Activated CD4-positive, alpha-beta T cell treated with anti-CD3 and anti-CD28 coated beads for 4 hours (primary cell): ENCODE results near the gene PLA2G7.
"Not testable (repeated sequence)": the region's sequence is repeated elsewhere in the genome, so short reads cannot be mapped to it uniquely, and the experiment has no call there.

Experiments used
- DNase-seq, 2 donors: peaks; one replicate each; pipeline ENCODE4 v3.0.0-alpha.2; 2020

The PLA2G7 gene

DNA sequence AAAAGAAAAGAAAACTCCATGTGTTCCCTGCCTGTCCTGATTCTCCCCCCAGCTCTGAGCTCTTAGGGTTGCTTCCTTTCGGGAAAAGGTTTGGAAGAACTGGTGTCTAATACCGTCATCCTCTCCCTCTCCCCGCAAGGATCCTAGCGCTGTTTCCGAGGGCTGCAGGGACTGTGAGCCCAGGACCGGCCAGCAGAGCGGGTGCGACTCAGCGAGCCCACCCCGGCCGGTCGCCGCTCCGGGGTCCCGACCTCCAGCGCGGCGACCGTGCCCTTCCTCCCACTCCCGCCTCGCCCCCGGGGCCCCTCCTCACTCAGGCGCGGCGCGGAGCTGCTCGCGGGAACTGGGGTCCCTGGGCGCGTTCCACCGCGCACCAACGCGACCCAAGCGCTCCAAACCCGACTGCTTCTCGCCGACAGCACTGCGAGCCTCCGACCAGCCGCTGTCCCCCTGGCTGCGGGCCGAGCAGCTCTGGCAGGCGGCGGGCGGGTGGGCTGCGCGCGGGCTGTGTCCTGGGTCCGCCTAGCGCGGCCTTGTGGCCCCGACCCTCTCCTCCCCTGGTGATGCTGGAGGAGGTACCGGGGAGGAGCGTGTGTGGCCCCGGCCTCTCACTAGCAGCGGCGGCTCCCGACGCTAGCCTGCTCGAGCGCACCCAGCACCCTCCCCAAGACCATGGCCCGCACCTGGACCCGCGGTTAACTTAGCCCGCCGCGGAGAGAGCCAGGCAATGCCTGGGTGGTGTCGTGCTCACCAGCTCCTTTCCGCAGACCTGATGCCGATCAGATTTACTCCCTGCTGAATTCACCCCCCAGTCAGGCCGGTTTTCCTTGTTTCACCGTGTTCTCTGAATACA lies at the start of gene PLA2G7:
Gene PLA2G7, minus strand, starts transcription at position 509 of the 853 bp plus-strand sequence. CDS start 12,484 bp downstream, outside the sequence.
- no peak for DNase-seq

DNA sequence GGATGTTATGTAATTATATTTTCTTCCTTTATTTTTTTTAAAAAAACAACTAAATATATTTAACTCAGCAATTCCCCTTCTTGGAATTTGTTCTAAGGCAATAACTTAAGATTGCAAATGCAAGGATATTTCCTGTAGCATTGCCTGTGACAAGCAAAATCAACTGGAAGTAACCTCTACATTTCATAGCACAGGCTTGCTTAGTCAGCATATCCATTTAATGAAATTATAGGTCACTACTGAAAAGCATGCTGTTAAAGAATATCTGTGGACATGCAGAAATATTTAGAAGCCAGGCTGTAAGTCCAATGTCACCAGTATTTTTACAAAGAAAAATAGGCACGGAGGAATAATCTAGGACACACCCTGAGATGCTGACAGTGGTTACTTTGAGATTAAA lies 49.4 kb upstream of the PLA2G7 start:
- DNase-seq = no peak

DNA sequence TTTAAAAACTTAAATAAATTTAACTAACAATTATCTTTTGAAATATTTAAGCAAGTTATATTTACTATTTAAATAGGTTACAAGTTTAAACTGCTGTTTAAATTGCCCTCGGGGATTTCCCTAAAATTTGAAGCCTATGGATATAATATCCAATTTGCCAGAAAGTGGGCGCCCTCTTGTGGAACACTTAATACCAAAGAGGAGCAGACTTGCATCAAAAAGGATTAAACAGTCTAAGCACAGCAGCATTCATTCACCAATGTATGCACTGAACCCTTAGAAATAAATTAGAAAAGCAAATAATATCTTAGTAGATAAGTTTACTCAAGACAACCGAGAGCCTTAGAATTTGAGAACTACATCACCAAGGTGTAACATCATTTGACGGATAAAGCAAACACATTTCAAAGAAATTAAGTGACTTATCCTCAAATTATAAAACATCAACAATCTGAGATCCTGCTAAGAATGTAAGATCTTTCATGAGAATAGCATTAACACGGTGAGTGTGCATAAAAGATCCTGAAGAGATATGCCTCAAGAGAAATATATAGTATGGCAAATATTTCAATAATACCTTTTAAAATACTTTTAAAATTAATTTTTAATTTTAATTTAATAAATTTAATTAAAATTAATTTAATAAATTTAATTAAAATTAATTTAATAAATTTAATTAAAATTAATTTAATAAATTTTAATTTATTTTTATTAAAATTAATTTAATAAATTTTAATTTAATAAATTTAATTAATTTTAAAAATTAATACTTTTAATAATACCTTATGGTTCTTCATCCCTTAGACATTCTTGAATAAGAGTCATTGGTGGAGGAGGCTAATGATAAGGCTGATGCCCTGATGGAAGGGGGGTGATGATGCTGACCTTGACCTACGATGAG lies 46.6 kb upstream of the PLA2G7 start:
- no peak for DNase-seq

DNA sequence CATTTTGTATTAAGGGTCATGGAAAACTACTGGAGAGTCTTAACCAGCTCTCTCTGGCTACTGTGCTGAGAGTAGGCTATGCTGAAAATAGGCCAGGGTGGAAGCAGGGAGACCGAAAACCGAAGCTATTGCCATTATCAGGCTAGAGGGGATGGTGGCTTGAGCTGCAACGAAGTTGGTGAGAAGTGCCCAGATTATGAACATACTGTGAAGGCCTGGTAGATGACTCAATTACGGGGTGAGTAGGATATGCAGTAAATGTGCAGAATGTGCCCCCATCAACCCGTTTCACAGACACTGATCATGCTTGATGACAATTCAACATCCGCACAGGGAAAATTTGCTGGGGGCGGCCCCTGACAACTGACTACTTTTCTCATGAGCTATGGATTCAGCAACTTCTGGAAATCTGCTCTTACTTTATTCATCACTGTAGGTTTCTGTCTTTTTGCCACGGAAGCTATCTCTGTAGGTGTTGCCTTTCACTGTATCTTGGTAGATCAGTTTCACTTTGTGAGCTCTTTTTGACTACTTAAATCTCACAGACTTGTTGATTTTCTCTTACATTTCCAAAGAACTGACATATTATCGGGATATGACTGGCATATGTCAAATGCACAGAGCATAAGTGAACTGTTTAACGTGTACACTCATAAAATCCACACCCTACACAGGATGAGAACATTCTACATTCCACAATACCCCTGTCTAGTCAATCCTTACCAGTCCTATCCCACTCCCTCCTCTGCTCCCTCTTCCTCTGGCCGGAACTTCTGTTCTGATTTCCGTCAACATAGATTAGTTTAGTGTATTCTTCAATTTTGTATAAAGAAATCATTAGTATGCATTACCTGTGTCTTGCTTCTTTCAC lies 42.5 kb upstream of the PLA2G7 start:
- no peak for DNase-seq

DNA sequence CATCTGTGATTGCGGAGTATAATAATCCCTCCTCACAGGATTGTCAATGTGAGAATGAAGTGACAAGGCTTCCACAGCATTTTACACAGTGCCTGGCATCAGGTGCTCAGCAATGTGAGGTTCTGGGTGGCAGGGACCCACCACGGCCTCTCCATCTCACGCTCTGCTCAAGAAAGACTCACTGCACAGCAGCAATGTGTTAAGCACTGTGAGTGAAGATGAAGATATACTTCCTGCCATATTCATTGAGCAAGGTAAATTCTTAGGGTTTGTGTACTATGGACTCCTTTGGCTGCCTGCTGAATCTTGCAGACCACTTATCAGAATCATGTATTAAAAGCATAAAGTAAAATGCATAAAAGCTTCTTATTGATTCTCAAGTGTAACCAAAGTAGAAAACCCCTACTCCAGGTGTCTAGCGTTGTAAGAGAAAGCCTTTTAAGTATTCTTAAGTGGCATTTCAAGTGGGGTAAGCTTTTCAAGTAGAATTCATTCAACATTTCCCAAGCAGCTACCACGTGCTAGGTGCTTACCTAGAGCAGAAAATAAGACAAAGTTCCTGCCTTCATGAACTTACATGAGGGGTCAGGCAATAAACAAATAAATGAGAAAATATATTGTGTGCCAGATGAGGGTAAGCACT lies 41.0 kb upstream of the PLA2G7 start:
- DNase-seq = no peak

DNA sequence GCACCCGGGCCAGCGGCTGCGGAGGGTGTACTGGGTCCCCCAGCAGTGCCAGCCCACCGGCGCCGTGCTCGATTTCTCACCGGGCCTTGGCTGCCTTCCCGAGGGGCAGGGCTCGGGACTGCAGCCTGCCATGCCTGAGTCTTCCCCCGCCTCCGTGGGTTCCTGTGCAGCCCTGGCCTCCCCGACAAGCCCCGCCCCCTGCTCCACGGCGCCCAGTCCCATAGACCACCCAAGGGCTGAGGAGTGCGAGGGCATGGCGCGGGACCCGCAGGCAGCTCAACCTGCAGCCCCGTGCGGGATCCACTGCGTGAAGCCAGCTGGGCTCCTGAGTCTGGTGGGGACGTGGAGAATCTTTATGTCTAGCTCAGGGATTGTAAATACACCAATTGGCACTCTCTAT lies 39.6 kb upstream of the PLA2G7 start:
- DNase-seq = not testable (repeated sequence)

DNA sequence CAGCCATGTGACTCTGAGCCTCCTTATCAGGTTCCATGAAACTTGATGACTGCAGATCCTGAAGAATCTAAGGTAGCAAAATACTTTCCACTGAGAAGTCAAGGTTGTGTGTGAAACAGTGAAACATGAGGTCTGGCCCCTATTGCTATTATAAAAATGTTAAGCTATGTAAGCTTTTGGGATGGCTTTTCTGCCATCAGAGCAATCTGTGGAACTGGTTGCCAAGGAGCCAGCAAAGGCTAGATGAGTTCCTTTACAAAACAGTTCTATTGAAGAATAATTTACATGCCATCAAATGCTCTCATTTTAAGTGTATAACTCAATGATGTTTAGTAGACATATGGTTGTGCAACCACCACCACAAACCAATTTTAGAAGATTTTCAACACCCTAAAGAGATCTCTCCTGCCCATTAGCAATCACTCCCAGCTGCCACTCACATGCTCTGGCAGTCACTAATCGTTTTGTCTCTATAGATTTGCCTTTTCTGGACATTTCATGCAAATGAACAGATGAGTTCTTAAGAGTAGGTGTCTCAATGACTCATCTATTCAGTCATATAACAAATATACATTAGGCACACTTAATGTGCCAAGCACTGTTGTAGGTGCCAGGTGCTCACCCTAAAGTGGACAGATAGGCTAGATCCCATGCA lies 38.2 kb upstream of the PLA2G7 start:
- DNase-seq = no peak

DNA sequence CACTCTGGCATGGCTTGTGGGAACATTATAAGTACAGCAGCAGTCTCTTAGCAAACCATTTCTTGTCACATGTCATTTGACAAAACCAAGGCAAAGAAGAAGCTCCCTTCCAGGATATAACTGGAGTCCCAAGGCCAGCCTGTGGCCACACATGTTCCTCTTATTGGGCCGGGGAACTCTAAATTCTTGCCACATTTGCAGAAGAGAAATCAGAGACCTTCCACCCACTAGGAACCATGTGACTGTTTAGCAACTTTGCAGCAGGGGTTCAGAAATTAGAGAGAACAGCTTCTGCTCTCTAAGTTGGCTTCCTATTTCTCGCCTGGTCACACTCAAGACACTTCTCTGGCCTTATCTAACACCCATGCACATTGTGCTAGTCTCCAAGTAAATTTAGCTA lies 37.6 kb upstream of the PLA2G7 start:
- no peak for DNase-seq

DNA sequence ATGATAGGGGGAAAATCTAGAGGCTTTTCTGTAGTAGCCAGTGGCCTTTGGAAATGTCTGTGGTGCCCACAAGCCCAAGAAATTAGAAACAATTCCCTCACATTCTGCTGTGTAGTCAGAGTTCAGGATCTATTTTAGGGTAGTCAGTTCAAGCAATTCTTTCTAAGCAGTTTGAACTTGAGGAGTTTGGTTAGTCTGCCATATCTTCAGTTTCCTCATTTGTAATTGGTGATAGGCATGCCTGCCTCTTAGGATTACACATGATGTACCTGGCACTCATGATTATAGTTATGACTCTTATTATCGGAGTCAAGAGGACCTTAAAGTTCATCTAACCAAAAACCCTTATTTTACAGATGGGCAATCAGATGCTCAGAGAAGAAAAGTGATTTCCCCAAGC lies 36.8 kb upstream of the PLA2G7 start:
- no peak for DNase-seq

DNA sequence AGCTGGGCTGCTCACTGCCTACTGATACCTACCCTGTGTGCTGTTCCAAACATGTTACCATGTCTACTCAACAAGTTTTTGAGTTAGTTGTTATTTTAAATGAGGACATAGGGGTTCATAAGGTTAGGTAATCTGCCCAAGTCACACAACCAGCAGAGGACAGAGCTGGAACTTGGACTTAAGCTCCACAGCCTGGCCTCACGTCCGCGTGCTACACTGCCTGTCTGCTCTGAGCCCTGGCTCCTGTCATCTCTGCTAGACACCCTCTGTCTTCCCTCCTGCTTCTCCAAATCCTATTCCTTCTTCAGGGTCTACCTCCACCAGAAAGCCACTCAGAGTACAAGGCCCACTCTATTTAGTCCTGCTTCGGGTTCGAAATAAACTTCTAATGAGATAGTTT lies 29.8 kb upstream of the PLA2G7 start:
- DNase-seq = no peak

DNA sequence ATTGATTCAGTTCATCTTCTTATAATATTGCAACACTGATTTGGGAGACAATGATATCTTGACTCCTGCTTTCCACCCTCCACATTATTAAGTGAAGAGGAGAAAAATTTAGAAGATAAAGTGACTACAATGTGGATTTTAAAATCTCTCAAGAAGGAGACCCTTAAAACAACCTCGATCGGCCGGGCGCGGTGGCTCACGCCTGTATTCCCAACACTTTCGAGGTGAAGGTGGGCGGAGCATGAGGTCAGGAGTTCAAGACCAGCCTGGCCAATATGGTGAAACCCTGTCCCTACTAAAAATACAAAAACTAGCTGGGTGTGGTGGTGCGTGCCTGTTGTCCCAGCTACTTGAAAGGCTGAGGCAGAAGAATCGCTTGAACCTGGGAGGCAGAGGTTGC lies 29.1 kb upstream of the PLA2G7 start:
- DNase-seq = not testable (repeated sequence)

DNA sequence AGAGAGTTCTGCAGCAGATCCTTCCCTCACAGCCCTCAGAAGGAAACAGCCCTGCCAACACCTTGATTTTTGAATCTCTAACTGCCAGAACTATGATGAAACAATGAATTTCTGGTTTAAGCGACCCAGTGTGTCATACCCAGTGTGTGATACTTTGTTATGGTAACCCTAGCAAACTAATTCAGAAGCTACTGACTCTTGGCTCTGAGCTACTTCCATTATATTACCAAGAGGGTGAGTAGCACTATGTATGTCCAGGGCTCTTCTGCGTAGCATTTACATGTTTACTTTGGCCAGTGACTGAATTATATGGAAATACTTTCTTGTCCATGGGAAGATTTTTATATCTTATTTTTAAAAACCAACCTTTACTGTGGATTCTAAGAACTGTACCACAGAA lies 28.3 kb upstream of the PLA2G7 start:
- DNase-seq = no peak

DNA sequence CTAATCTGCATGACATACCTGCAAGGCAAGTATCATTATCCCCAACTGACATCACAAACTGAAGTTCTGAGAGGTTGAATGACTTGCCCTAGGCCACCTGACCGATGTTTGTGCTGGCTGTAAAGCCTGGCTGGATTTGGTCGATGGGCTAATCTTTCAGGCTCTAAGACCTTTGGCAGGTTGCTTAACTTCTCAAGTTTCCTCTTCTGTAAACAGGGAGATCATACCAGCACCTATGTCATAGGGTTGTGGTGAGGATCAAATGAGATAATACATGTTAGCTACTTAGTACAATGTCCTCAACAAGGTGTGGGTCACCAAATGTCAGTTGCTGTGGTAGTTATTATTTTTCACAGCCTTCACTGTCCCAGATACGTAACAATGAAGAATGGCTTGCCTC lies 25.8 kb upstream of the PLA2G7 start:
- no peak for DNase-seq

DNA sequence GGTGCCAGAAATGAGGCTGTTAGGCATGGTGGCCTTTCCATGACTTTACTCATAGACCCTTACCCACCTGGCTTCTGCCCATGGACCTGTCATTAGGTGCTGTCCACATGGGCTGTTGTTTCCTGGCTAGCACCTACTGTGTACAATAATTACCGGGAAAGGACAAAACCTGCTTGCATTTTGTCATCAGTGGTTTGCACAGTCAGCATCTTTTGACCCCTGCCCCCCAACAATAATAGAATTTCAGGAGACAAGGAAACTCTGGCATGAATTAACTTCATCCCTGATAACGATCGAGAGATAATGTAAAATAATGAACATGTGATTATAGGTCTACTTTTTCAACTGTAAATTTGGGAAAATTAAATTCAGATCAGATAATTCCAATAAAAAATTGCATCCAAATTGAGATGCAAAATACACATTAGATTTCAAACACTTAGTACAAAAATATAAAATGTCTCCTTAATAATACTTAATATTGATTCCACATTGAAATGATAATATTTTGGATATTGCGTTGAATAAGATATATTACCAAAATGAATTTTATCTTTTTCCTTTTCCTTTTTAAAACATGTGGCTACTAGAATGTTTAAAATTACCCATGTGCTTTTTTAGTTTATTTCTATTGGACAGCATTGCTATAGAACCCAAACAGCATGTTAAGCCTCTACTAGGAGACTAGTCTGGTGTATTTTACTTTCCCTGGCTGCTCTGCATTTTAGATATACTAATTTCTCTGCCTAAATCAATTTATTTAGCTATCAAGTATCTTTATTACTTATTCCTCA lies 24.0 kb upstream of the PLA2G7 start:
- no peak for DNase-seq

DNA sequence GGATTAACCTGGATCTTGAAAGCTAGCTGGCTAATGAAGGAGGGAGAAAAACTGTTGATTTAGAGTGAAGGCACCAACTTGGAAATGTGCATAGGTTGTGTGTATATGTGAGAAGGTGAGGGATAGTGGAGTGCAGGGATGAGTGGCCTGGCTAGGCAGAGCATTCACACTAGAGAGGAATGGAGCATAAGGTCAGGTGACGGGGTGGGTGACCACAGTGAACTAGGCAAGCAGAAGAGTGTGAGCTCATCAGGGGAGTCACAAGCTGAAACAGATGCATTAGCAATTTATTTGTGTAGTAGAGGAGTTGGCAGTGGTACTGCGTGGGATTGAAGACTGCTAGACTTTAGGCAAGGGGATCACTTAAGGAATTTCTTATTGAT lies 22.0 kb upstream of the PLA2G7 start:
- DNase-seq = no peak

DNA sequence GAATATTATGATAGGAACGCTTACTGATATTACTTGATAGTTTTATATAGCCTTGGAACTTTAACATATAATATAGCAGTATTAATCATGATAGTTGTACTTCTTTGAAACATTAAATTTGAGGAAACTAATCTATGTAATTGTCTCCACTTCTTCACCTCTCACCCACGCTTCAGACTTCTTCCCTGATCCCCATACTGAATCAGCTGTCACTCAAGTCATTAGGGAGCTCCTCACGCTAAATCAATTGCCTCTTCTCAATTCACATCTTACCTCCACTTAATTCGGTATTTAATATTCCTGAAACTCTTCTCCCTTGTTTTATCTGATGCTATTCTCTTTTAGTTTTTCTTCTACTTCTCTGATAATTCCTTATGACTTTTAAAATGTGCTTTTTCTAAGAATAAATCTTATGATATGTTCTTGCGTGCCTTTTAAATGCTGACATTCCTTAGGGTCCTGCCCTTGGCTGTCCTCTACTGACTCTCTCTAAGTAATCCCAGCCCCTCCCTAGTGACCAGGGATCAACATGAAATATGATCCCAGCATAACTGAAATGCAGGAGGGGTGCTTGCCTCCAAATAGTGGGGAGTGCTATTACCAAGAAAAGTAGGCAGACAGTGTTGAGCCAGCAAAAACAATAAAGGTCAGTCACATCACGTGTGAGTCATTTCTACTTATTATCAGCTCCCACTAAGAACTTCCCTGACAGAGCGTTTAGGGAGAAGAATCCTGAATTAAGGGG lies 21.5 kb upstream of the PLA2G7 start:
- DNase-seq = no peak

DNA sequence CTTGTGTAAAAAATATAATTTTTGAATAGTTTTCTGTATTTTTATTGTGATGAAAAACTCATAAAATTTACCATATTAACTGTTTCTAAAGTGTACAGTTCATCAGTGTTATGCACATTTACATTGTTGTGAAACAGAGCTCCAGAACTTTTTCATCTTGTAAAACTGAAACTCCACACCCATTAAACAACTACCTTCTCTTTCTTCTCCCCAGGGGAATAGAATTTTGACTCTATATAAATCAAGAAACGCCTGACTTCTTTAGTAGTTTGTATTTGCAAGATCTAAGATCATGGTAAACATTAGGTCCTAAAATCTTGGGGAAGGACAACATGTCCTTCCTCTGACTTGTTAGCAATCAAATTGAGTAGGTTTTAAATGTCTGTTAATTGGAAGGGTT lies 20.7 kb upstream of the PLA2G7 start:
- no peak for DNase-seq

DNA sequence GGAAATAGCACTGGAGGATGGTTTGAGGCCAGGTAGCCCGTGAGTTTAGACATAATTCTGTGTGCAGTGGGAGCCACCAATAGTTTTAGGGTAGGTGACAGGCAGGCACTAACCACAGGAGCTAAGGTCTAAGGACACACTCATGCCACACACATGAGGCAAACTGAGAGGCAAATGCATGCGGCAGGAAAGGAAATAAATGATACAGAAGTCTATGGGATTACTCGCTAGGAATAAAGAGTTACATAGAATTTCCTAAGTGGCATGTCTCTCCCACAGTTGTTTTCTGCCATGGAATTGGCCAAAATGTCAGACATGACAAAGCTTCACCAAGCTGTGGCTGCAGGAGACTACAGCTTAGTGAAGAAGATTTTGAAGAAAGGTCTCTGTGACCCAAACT lies 16.5 kb upstream of the PLA2G7 start:
- no peak for DNase-seq

DNA sequence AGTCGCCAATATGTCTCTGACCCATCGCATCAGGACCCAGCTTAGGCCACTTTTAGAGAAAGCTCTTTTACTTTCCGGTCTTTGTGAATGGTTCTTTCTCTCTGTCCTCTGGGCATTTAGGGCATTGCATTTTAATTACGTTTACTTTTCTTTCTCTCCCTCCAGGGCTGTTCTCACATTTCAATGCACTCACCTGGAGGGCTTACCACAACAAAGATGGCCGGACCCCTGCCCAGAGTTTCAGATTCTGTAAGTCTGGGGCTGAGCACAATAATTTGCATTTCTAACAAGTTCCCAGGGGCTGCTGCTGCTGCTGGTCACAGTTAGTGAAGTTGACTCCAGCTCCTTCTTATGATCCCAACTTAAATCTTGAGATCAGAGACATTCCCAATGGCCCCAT lies 14.6 kb upstream of the PLA2G7 start:
- DNase-seq = no peak

DNA sequence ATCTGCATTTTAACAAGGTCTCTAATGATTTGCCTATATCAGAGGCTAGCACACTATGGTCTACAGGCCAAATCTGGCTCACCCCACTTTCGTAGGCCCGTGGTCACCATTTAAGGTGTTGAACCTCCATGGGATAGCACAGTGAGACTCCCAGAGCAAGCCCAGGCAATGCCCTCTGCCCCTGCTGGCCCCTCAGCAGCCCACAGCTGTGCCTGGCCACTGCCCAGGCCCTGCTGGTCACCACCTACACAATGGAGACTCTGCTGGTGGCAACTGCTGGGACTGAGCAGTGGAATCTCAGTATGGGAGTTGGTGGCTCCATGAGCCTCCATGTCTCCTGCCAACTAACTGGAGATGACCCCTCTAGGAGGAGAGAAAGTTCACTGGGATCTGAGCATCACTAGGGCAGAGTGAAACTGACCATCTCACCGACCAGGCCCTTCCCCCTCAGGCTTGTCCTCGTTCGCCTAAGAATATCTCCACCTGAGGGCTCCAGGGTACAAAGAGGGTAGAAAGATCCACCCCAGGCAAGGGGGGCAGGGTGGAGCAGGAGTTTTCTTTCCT lies 13.8 kb upstream of the PLA2G7 start:
- no peak for DNase-seq
